Left ventricle myocardium inferior (tissue), 1 donor: ENCODE results near the gene LINC00237. TPM values are rescaled to one million over a fixed set of nuclear protein-coding genes. Genes with fewer than 3 reads are reported as not detected.

Experiments used
- DNase-seq: peaks from one replicate; pipeline ENCODE4 v3.0.0-alpha.2; 2020
- H3K27ac ChIP-seq: fragments of 200-600 bp; replicated peaks from 2 replicates; pipeline ENCODE4 v1.8.0; 2021
- H3K27me3 ChIP-seq: fragments of 200-600 bp; 2 replicates; pipeline ENCODE4 v1.8.0; 2021; ENCODE audit warnings: low read depth
- H3K36me3 ChIP-seq: fragments of 200-600 bp; 2 replicates; pipeline ENCODE4 v1.8.0; 2021
- H3K4me1 ChIP-seq: fragments of 200-600 bp; 2 replicates; pipeline ENCODE4 v1.8.0; 2021
- H3K4me3 ChIP-seq: fragments of 200-600 bp; 2 replicates; pipeline ENCODE4 v1.8.0; 2021; ENCODE audit warnings: mild to moderate bottlenecking, moderate library complexity
- H3K9me3 ChIP-seq: fragments of 200-600 bp; replicated peaks from 2 replicates; pipeline ENCODE4 v1.8.0; 2021
- CTCF ChIP-seq: fragments of 200-600 bp; IDR thresholded peaks from 2 replicates; pipeline ENCODE4 v1.8.0; 2021; ENCODE audit warnings: antibody characterized with exemption, mild to moderate bottlenecking, borderline replicate concordance
- intact Hi-C: fragments of 100-400 bp; cut with micrococcal nuclease; formaldehyde crosslinking; loops from one replicate; pipeline ENCODE4 v1.11.0; 2022
- total RNA-seq: library from RNA; stranded (reverse); fragmentation: NEBNext Ultra II Directional; extraction: Animal tissue kit (Norgen Biotek cat#: 25700); gene quantifications from one replicate; pipeline ENCODE4 v1.2.1, GENCODE V29; 2021
- donor health status: DM: no; HTN: yes; CAD: no; lungs with severe emphysema.

The LINC00237 gene
- total RNA-seq, 1 donor from 2014 or later, result not detected

GRCh38 chr20:21075471-21075870, 30.7 kb downstream of the LINC00237 start:
- no peak for TF ChIP-seq CTCF
- H3K27me3 ChIP-seq, result peaks cover 64% of the 10 kb centered on the region
- DNase-seq, result no peak
- intact Hi-C loops, result no loop called here
- H3K9me3 ChIP-seq, result no peaks in the 10 kb centered on the region
- H3K36me3 ChIP-seq, result no peaks in the 10 kb centered on the region
- no peak overlapping the region for H3K27ac ChIP-seq
- no peak overlapping the region for H3K4me3 ChIP-seq
- H3K4me1 ChIP-seq, result no peaks in the 10 kb centered on the region

GRCh38 chr20:21074605-21075336, 31.4 kb downstream of the LINC00237 start:
- intact Hi-C loops, result no loop called here
- Histone ChIP-seq H3K9me3 (no peaks in the 10 kb centered on the region), H3K36me3 (no peaks in the 10 kb centered on the region), H3K4me3 (no peak overlapping the region), H3K4me1 (no peaks in the 10 kb centered on the region), H3K27ac (no peak overlapping the region), H3K27me3 (peaks cover 57% of the 10 kb centered on the region)
- no peak for DNase-seq
- TF ChIP-seq CTCF, result no peak

- intact Hi-C loops, result no loop called here
- no peak for DNase-seq
- no peaks in the 10 kb centered on the region for H3K9me3 ChIP-seq
- TF ChIP-seq CTCF, result no peak
- no peaks in the 10 kb centered on the region for H3K4me1 ChIP-seq
- peaks cover 27% of the 10 kb centered on the region for H3K27me3 ChIP-seq
- H3K27ac ChIP-seq, result no peak overlapping the region
- H3K36me3 ChIP-seq, result no peaks in the 10 kb centered on the region
- H3K4me3 ChIP-seq, result no peak overlapping the region
Observed at GRCh38 chr20:21067255-21067654, 38.9 kb downstream of the LINC00237 start.

GRCh38 chr20:21064924-21065323, 41.2 kb downstream of the LINC00237 start:
- Histone ChIP-seq H3K4me1 (no peaks in the 10 kb centered on the region), H3K27ac (no peak overlapping the region), H3K4me3 (no peak overlapping the region), H3K9me3 (no peaks in the 10 kb centered on the region), H3K36me3 (no peaks in the 10 kb centered on the region), H3K27me3 (peaks cover 28% of the 10 kb centered on the region)
- intact Hi-C loops, result no loop called here
- TF ChIP-seq CTCF, result no peak
- DNase-seq, result no peak

GRCh38 chr20:21063276-21063675, 42.9 kb downstream of the LINC00237 start:
- Histone ChIP-seq H3K27me3 (peaks cover 22% of the 10 kb centered on the region), H3K36me3 (no peaks in the 10 kb centered on the region), H3K4me1 (no peaks in the 10 kb centered on the region), H3K27ac (no peak overlapping the region), H3K4me3 (no peak overlapping the region), H3K9me3 (peaks cover 12% of the 10 kb centered on the region)
- no peak for DNase-seq
- intact Hi-C loops, result no loop called here
- no peak for TF ChIP-seq CTCF
